ENCODE data around the gene VSNL1. TPM values are rescaled to one million over a fixed set of nuclear protein-coding genes. Genes with fewer than 3 reads are reported as not detected.
A peak's percentile ranks its signal among the peaks of the same experiment; 100 is the strongest.

VSNL1 gene
- total RNA-seq, 1 experiment from 2014 or later: not detected

DNA sequence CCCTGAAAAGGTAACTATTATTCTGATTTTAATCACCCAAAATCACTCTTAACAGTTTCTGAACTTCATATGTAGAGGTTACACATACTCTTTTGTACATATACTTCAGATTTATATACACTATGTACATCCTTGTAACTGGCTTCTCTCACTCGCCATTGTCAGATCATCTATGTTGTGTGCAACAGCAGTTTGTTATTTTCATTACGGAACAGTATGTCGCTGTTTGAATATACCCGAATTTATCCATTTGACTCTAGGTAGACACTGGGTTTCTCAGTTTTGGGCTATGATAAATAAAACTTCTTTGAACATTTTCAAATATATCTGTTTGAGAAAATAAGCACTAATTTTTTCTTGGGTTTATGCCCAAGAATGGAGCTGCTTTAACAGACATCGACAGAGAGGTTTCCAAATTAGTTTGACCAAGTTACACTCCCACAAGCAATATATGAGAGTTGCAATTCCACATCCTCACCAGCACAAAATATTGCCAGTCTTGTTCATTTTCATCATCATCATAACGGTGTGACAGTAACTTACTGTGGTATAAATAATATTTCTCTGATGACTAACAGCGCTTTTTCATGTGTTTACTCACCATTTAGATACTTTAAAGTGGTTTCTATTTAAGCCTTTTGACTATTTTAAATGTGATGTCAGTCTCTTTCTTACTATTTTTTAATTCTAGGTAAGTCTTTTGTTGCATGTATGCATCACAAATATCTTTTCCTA is 132.3 kb downstream of the VSNL1 start:
- Histone ChIP-seq H3K9ac (ENCODE audit: low read length) (no peak overlapping the region), H3K4me3 (ENCODE audit: low read length) (no peak overlapping the region), H4K20me1 (ENCODE audit: low read length) (no peaks in the 10 kb centered on the region), H3K27me3 (ENCODE audit: low read length) (no peaks in the 10 kb centered on the region), H3K4me1 (ENCODE audit: insufficient read depth, low read length) (peaks cover 7% of the 10 kb centered on the region; the same call in 1 of the 2 replicates), H3K27ac (ENCODE audit: low read length) (no peak overlapping the region), H3K4me2 (ENCODE audit: low read length) (no peak overlapping the region), H3K79me2 (ENCODE audit: low read length) (no peaks in the 10 kb centered on the region), H3K36me3 (ENCODE audit: low read depth, low read length) (no peaks in the 10 kb centered on the region), H3K9me2 (replicated peaks; ENCODE audit: low read length) (no peaks in the 10 kb centered on the region), H3K9me3 (ENCODE audit: low read length) (no peaks in the 10 kb centered on the region), H2AFZ (ENCODE audit: low read length) (no peak overlapping the region), H3F3A (ENCODE audit: low read length, unreplicated experiment) (peaks cover 3% of the 10 kb centered on the region)
- ChIA-PET POLR2A (ENCODE audit: unreplicated experiment) (no interaction called here), CTCF (no interaction called here)
- peak; percentile 69 for DNase-seq
- TF ChIP-seq, protein P1, sequence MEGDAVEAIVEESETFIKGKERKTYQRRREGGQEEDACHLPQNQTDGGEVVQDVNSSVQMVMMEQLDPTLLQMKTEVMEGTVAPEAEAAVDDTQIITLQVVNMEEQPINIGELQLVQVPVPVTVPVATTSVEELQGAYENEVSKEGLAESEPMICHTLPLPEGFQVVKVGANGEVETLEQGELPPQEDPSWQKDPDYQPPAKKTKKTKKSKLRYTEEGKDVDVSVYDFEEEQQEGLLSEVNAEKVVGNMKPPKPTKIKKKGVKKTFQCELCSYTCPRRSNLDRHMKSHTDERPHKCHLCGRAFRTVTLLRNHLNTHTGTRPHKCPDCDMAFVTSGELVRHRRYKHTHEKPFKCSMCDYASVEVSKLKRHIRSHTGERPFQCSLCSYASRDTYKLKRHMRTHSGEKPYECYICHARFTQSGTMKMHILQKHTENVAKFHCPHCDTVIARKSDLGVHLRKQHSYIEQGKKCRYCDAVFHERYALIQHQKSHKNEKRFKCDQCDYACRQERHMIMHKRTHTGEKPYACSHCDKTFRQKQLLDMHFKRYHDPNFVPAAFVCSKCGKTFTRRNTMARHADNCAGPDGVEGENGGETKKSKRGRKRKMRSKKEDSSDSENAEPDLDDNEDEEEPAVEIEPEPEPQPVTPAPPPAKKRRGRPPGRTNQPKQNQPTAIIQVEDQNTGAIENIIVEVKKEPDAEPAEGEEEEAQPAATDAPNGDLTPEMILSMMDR (conservative IDR thresholded peaks at IDR 0.05; ENCODE audit: low read depth, low read length): peak; percentile 30; the same call in 1 of the 2 replicates
- TF ChIP-seq EZH2phosphoT487 (IDR thresholded peaks at IDR 0.05; ENCODE audit: borderline replicate concordance, low read length): no peak
- TF ChIP-seq EZH2 (IDR thresholded peaks at IDR 0.05; ENCODE audit: low read length, unreplicated experiment): no peak
- ATAC-seq: peak; percentile 94
- intact Hi-C loops (cut with micrococcal nuclease): loop anchor here (5.0 to 10.0 kb wide), 2 partner anchors 368 to 900 kb away; no protein-coding TSS in a partner anchor
- no TSS peak for BruUV-seq (replicated peaks)

DNA sequence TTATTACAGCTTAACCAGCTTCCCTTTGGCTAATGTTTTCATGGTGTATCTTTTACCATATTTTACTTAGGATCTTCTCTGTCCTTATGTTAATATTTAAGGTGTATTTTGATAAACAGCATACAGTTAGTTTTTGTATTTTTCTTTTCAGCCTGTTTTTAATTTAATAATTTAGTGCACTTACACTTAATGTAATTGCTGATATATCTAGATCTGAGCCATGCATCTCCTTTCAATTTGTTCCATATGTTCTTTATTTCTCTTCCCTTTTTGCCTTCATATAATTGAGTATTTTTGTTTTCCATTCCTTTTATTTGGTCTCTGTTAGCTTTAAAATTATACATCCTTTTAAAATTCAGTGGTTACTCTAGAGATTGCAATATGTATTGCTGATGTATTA is 134.3 kb downstream of the VSNL1 start:
- POLR2A ChIA-PET (ENCODE audit: unreplicated experiment): no interaction called here
- Histone ChIP-seq H3K9me3 (ENCODE audit: low read length) (no peaks in the 10 kb centered on the region), H4K20me1 (ENCODE audit: low read length) (no peaks in the 10 kb centered on the region), H3K36me3 (ENCODE audit: low read depth, low read length) (peaks cover 4% of the 10 kb centered on the region; the same call in 1 of the 2 replicates), H3K9me2 (replicated peaks; ENCODE audit: low read length) (no peaks in the 10 kb centered on the region), H3K9ac (ENCODE audit: low read length) (no peak overlapping the region), H2AFZ (ENCODE audit: low read length) (no peak overlapping the region), H3K4me2 (ENCODE audit: low read length) (no peak overlapping the region), H3K4me1 (ENCODE audit: insufficient read depth, low read length) (peaks cover 12% of the 10 kb centered on the region), H3F3A (ENCODE audit: low read length, unreplicated experiment) (peaks cover 3% of the 10 kb centered on the region), H3K79me2 (ENCODE audit: low read length) (no peaks in the 10 kb centered on the region), H3K4me3 (ENCODE audit: low read length) (no peak overlapping the region), H3K27ac (ENCODE audit: low read length) (no peak overlapping the region), H3K27me3 (ENCODE audit: low read length) (no peaks in the 10 kb centered on the region)
- no peak for TF ChIP-seq EZH2 (IDR thresholded peaks at IDR 0.05; ENCODE audit: low read length, unreplicated experiment)
- TF ChIP-seq, protein P1 (conservative IDR thresholded peaks at IDR 0.05; ENCODE audit: low read depth, low read length): no peak
- no peak for TF ChIP-seq EZH2phosphoT487 (IDR thresholded peaks at IDR 0.05; ENCODE audit: borderline replicate concordance, low read length)
- no TSS peak for BruUV-seq (replicated peaks)
- ATAC-seq: no peak
- DNase-seq: no peak
- CTCF ChIA-PET: no interaction called here
- intact Hi-C loops (cut with micrococcal nuclease): loop anchor here (5.0 to 10.0 kb wide), 2 partner anchors 370 to 903 kb away; no protein-coding TSS in a partner anchor

DNA sequence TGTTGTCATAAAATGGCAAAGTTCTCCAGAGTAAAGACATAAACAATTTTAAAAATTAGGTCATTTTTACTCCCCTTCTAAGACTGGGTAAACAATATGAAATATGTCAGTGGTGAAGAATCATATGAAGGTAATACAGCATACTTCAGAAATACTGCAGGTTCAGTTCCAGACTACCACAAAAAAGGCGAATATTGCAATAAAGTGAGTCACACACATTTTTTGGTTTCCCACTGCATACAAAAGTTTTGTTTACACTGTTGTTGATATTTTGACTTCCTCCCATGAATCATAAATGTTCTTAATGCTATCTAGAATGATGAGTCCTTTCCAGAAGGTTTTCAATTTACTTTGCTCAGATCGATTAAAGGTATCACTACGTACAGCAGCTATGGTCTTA is 139.6 kb downstream of the VSNL1 start:
- Histone ChIP-seq H3K36me3 (ENCODE audit: low read depth, low read length) (peaks cover 8% of the 10 kb centered on the region; the same call in 1 of the 2 replicates), H3K4me1 (ENCODE audit: insufficient read depth, low read length) (peaks cover 14% of the 10 kb centered on the region), H3K27ac (ENCODE audit: low read length) (no peak overlapping the region), H3F3A (ENCODE audit: low read length, unreplicated experiment) (no peaks in the 10 kb centered on the region), H3K4me3 (ENCODE audit: low read length) (no peak overlapping the region), H3K79me2 (ENCODE audit: low read length) (no peaks in the 10 kb centered on the region), H2AFZ (ENCODE audit: low read length) (no peak overlapping the region), H3K9me2 (replicated peaks; ENCODE audit: low read length) (no peaks in the 10 kb centered on the region), H3K9ac (ENCODE audit: low read length) (no peak overlapping the region), H3K4me2 (ENCODE audit: low read length) (no peak overlapping the region), H4K20me1 (ENCODE audit: low read length) (peaks cover 7% of the 10 kb centered on the region; the same call in 1 of the 2 replicates), H3K27me3 (ENCODE audit: low read length) (no peaks in the 10 kb centered on the region), H3K9me3 (ENCODE audit: low read length) (no peaks in the 10 kb centered on the region)
- ChIA-PET CTCF (no interaction called here), POLR2A (ENCODE audit: unreplicated experiment) (no interaction called here)
- DNase-seq: peak; percentile 70
- no TSS peak for BruUV-seq (replicated peaks)
- intact Hi-C loops (cut with micrococcal nuclease): loop anchor here (2.0 kb wide), 1 partner anchor 73 kb away; the partner anchor contains the start of gene SMC6
- TF ChIP-seq, protein P1 (conservative IDR thresholded peaks at IDR 0.05; ENCODE audit: low read depth, low read length): no peak
- TF ChIP-seq EZH2 (IDR thresholded peaks at IDR 0.05; ENCODE audit: low read length, unreplicated experiment): no peak
- TF ChIP-seq EZH2phosphoT487 (IDR thresholded peaks at IDR 0.05; ENCODE audit: borderline replicate concordance, low read length): no peak
- peak; percentile 92 for ATAC-seq
